ENCODE measurements around the gene PRICKLE4. TPM values are rescaled to one million over a fixed set of nuclear protein-coding genes. Genes with fewer than 3 reads are reported as not detected.

The PRICKLE4 gene
- total RNA-seq, 1 experiment from 2014 or later, result 0.70 TPM

DNA sequence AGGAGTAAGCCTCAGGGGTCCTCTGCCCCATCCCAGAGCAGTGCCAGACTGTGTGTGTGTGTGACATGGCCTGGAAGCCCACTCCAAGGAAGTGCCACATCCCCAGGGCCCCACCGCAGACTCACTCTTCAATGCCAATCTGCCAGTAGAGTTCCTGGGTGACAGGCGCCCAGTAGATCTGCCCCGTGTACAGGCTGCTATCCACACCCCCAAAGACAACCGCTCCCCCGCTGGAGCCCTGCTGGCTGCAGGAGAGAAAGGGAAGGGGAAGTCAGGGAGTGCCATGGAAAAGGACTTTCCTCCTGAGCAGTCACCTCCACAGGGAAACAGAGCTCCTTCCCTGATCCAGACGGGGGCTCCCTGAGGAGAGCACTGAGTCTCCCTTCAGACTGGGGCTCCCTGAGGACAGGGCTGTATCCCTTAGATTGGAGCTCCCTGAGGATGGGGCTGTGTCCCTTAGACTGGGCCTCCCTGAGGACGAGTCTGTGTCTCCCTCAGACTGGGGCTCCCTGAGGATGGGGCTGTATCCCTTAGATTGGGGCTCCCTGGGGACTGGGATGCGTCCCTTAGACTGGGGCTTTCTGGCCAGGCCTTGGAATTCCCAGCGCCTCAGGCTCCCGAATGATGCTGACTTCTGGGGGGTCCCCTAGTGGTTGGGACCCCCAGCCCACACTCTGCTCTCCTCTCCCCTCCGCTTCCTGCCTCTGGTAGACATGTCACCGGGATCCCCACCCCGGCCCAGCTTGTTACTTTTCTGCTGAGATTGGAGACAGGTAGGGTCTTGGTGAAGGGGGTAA, 40.0 kb upstream of the PRICKLE4 start:
- Histone ChIP-seq H2AK5ac (ENCODE audit: insufficient read length, low read length) (no peak overlapping the region), H2BK20ac (ENCODE audit: low read depth, low read length, poor library complexity, severe bottlenecking) (no peak overlapping the region), H3K23me2 (ENCODE audit: insufficient read length, low read depth, low read length, poor library complexity, severe bottlenecking) (peaks cover 2% of the 10 kb centered on the region), H3K56ac (ENCODE audit: insufficient read length, low read depth, low read length) (no peak overlapping the region), H3K27me3 (ENCODE audit: insufficient read depth, low read length) (no peaks in the 10 kb centered on the region), H3K4ac (ENCODE audit: low read depth, low read length) (no peak overlapping the region), H3K27ac (ENCODE audit: insufficient read length, low read depth, low read length) (no peak overlapping the region), H3K14ac (ENCODE audit: insufficient read depth, low read length) (no peak overlapping the region), H4K5ac (ENCODE audit: insufficient read length, low read depth, low read length) (no peak overlapping the region), H3K79me1 (ENCODE audit: insufficient read depth, low read depth, low read length, poor library complexity, severe bottlenecking) (no peaks in the 10 kb centered on the region), H2BK15ac (ENCODE audit: low read depth, low read length) (no peak overlapping the region), H2BK12ac (ENCODE audit: insufficient read length, low read depth, low read length) (no peak overlapping the region), H3T11ph (ENCODE audit: low read length) (no peak overlapping the region), H4K20me1 (ENCODE audit: control insufficient read depth, insufficient read depth, insufficient read length) (no peaks in the 10 kb centered on the region), H3K9me3 (ENCODE audit: control insufficient read depth, low read depth, low read length) (no peaks in the 10 kb centered on the region), H2AFZ (ENCODE audit: low read length) (no peak overlapping the region), H3K23ac (ENCODE audit: insufficient read length, low read depth, low read length) (no peak overlapping the region), H4K8ac (replicated peaks; ENCODE audit: insufficient read length, low read depth, low read length) (no peak overlapping the region), H3K9ac (ENCODE audit: extremely low read depth, insufficient read length, low read length) (no peak overlapping the region), H3K4me1 (ENCODE audit: insufficient read depth, low read length) (no peaks in the 10 kb centered on the region), H3K18ac (ENCODE audit: insufficient read length, low read depth, low read length) (no peak overlapping the region), H3K79me2 (ENCODE audit: insufficient read depth, low read length) (no peaks in the 10 kb centered on the region), H2BK5ac (ENCODE audit: insufficient read length, low read length) (no peak overlapping the region), H3K4me2 (ENCODE audit: insufficient read depth, insufficient read length, low read length) (no peak overlapping the region), H4K91ac (ENCODE audit: insufficient read length, low read depth, low read length) (no peak overlapping the region), H2BK120ac (ENCODE audit: low read depth, low read length, poor library complexity, severe bottlenecking) (no peak overlapping the region)
- no peaks in the 10 kb centered on the region; a peak in 1 of 5 replicates for H3K9me3 Mint-ChIP-seq
- TF ChIP-seq, protein P1, sequence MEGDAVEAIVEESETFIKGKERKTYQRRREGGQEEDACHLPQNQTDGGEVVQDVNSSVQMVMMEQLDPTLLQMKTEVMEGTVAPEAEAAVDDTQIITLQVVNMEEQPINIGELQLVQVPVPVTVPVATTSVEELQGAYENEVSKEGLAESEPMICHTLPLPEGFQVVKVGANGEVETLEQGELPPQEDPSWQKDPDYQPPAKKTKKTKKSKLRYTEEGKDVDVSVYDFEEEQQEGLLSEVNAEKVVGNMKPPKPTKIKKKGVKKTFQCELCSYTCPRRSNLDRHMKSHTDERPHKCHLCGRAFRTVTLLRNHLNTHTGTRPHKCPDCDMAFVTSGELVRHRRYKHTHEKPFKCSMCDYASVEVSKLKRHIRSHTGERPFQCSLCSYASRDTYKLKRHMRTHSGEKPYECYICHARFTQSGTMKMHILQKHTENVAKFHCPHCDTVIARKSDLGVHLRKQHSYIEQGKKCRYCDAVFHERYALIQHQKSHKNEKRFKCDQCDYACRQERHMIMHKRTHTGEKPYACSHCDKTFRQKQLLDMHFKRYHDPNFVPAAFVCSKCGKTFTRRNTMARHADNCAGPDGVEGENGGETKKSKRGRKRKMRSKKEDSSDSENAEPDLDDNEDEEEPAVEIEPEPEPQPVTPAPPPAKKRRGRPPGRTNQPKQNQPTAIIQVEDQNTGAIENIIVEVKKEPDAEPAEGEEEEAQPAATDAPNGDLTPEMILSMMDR (conservative IDR thresholded peaks at IDR 0.05), result no peak
- no peak overlapping the region for H3K27ac Mint-ChIP-seq
- H3K4me1 Mint-ChIP-seq, result peaks cover 16 to 22% of the 10 kb centered on the region in 2 experiments
- H3K4me3 Mint-ChIP-seq, result no peak overlapping the region
- no peak for DNase-seq
- H3K36me3 Mint-ChIP-seq (ENCODE audit: insufficient read depth in 1 of 3, low read depth in 3 of 3), result no peaks in the 10 kb centered on the region; a peak in 1 of 7 replicates
- H3K27me3 Mint-ChIP-seq (ENCODE audit: low read depth), result peaks cover 12% of the 10 kb centered on the region
- no CpG with 5 or more reads among the region's 13 CpGs for WGBS (ENCODE audit: extremely low coverage, insufficient read length, low lambda C conversion rate)
